Activated CD4-positive, alpha-beta T cell treated with anti-CD3 and anti-CD28 coated beads, Interleukin-10, Interleukin-2, amounts not matched to agents 100 ng/mL and 50 ng/mL, durations not matched to agents 16 hours and 8 hours (primary cell): ENCODE results near the gene ACE.

Source experiments
- DNase-seq: peaks from one replicate; pipeline ENCODE4 v3.0.0-alpha.2; 2020

ACE gene

DNA sequence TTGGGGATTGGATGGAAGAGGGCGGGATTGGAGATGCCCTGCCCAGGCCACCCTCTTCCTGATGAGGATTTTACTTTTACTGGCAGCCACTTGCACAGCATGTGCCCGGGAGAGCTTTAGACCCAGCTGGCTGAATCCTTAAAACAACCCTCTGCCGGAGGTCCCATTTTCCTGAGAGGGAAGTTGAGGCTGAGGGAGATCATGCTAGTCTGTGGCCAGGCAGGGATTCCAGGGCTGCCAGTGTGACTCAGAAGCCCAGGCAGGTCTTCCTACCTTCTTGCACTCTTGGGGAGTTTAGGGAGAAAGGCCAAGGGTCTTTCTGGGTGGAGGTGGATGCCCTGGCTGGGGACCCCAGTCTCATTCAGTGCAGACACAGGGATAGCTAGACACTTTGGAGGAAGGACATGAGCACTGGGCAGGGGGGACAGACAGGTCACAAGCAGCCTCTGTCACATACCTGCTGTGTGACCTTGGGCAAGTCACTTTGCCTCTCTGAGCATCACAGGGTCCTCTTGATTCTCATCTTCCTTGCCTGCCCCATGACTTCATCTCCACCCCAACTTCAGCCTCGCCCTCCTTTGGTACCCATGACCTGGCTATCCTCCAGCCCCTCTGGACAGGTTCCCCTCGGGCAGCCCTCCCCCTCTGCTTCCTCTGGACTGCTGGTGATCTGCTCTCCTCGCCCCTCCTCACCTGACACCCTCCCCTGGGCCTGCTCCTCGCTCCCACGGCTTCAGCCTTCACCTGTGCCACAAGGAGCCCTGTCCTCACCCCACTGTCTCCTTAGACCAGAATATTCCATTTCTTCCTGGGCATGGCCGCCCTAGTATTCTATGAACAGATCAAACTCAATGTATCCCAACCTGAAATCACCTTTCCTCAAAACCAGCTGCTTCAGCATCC, 62.1 kb downstream of the ACE start:
- no peak for DNase-seq

DNA sequence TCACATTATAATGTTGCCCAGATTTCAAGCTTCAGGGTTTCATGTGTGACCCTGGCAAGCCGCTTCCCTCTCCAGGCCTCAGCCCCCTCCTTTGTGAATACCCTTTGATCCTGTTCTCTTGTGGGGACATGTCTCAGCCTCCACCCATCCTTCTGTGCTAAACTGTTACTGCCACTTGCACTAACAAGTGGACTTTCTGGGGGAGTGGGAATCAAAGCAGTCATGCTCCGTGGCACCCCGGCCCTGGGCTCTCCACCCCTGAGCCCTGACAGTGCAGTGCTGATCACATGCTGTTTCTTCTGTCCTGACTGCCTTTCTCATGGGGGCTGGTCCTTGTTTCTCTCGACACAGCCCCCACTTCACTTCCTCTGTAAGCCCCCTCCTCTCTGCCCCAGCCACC, 63.7 kb downstream of the ACE start:
- DNase-seq, result no peak

DNA sequence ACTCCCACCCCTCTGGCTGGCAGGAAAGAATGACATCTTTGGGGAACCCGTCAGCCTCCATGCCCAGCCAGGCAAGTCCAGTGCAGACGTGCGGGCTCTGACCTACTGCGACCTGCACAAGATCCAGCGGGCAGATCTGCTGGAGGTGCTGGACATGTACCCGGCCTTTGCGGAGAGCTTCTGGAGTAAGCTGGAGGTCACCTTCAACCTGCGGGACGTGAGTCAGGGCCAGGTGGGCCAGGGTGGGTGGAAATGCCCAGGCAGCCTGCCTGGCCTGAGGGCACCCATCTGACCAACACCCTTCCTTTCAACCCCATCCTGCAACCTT, 65.3 kb downstream of the ACE start:
- DNase-seq, result no peak

DNA sequence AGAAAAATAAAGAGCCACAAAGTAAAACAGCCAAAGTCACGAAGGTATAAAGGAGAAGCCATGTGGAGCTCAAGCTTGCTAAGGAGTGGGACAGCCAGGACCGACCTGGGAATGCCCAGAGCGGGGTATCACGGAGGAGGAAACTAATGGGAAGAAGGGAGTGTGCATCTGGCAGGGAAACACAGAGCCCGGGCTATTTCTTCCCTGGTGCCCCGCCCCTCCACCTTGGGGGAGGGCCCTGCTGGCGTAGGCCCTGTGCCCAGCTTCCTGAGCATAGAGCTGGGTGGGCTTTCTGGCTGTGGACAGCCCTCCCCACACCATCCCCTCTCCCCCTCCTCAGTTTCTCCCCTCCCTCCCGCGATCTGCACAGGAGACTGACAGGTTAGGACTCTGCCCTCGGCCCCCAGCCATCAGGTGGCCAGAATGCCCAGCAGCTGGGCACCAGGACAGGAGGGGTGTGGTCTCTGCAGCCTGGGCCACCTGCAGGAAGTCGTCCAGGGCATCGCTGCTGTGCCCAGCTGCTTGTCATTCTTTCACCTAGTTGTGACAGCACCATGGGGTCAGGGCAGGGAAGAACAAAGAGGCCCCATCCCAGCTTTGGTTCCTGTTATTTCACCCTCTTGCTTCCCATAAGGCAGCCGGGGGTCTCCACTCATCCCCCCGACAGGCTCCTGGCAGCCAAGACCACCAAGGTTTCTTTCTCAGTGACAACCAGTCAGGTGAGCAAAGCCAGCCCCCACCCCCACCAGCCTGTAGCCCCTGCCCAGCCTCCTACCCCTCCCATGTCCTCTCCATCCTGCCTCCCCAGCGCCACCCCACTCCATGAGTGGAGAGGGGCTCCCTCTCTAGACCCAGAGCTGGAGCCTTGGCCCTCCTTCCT, 66.3 kb downstream of the ACE start:
- DNase-seq, result no peak

- DNase-seq, result no peak
These were observed 67.1 kb downstream of the ACE start for GRCh38 chr17:63543822-63544420.

GRCh38 chr17:63544467-63545301, 67.8 kb downstream of the ACE start:
- DNase-seq, result no peak

GRCh38 chr17:63546308-63547082, 69.6 kb downstream of the ACE start:
- no peak for DNase-seq

DNA sequence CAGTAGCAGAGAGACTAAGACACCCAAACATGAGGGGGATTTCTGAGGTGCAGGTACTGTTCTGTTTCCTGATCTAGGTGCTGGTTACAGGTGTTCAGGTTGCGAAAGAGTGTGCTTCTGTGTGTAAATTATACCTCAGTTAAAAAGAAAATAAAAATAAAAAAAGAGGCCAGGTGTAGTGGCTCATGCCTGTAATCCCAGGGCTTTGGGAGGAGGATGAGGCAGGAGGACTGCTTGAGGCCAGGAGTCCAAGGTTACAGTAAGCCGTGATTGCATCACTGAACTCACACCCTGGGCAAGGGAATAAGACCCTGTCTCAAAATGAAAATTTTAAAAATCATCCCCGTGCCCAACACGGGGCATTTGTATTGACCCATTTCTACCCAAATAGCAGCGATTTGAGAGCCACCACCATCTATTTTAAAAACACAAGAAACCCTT, 70.2 kb downstream of the ACE start:
- DNase-seq, result no peak
